NOMO-1 treated with dmso at 0.1 percent for 144 hours (cell line): ENCODE data around the gene TRAM2.

Experiments used
- DNase-seq: peaks from one replicate; lab custom pipeline; 2025; ENCODE audit not compliant: unreplicated experiment; lab: John Stamatoyannopoulos, UW

Gene TRAM2

DNA sequence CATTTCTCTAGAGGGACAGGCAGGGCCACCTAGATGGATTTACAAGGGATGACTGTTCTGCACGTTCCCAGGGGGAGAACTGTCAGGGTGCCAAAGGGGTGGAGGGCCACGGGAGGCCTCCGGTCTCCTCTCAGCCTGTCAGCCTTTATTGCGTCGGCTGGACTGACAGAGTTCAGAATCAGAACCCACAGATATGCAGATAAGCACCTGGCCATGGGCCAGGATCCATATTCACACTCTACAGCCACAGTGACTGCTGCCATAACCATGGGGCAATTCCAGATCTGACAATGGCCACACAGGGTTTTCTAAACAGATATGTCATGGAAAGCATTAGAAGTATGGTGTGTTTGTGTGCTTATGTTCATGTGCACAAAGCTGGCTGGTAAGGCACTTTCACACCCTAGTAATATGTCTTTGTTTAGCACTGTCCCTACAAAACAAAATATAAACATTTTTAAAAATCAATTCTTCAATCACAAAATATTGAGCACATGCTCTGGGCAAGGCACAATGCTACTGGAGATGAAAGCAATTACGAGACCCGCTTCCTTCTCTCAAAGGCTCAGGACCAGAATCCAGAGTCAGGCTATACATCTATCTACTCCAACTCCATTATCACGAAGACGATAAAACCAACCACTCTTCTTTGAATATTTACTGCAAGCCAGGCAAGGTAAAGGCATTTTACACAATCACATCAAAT lies 29.1 kb downstream of the TRAM2 start:
- DNase-seq = no peak

DNA sequence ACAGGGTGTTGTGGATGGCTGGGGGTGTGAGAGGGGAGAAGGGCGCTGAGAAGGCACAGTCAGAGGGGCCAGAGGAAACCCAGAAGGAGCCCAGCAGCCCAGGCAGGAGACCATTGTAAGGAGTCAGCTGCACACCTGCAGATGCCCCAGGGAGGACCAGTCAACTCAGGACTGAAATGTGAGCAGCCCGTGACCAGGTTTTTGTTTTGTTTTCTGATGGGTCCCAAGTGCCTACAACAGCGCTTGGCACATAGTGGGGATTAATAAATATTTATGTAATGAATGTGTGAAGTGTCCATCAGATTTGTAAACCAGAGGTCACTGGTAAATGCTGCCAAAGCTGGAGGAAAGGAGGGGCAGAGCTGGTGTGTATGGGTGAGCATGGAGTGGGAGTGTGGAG lies 30.2 kb downstream of the TRAM2 start:
- DNase-seq = no peak

DNA sequence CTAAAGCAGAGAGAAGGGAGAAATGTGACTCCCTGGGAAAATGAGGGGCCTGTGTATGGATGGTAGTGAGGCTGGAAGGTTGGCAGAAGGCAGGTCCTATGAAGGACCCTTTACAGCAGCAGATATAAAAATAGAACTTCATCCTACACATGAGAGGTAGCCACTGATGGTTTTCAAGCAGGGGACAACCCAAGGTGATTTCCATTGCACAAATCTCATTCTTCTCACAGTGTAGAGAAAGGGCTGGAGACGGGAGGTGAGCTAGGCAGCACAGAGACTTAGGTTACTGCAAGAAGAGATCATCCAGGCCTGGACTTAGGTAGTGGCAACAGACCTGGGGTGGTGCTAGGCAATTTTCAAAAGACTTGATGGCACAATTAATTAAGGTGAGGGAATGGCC lies 30.7 kb downstream of the TRAM2 start:
- no peak for DNase-seq

DNA sequence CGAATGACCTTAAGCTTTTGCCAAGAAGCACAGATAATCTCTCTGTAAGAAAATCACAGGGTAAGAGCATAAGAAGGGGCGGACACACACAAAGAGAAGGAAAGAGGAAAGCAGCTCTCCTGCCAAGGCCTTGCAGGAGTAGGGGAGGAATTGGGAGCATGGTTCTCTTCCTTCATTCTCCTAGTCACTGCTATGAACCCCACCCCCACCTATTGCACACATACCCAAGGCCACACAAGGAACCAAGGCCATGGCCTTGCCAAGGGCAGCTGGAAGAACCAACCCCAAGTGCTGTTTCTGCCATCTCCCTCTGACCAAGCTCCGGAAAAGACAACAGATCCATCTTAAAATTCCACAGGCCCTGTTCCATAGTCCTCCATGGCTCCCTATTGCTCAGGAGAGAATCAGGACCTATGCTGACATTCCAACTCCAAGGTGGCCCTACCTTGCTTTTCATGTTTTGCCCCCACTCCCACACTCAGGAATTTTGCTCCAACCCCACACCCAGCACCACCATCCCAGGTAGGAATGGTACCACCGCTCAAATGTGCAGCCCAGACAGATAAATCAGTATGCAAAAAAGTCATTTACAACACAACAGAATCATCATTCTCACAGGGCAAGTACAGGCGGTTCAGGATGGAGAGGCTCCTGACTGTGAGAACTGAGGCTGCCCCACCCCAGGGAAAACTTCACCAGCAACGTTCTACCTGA lies 31.3 kb downstream of the TRAM2 start:
- no peak for DNase-seq

DNA sequence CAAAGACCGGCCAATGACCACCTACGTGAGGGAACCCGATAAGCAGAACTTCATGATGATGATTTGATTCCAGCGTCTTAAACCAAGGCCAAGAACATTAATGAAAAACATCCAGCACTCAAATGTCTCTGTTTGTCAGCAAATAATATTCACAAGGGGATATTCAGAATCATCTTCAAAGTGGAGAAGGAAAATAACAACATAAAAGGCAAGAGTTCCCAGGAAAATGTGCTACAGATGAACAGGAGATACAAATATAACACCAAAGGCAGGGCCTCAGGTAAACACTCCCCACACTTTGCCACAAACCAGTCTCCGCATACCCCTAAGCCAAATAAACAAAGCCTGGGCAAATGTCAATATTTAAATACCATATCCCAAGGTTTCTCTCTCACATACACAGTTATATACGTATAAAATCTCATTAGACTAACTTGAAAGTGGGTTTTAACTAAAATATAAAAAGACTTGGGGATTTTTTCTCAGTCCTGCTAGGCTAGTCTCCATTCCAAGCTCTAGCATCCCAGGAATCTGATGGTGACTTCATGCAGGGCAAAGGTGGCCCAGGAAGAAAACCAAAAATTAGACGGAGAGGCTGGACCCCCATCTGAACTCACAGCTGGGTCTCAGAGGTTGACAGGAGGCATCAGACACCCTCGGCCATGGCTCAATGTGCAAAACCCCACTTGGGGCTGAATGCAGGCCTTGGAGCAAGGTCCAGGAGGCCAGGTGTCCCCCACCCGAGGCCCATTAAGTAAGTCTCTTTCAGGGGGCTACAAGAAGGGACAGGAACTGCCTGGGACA lies 32.1 kb downstream of the TRAM2 start:
- DNase-seq = no peak

DNA sequence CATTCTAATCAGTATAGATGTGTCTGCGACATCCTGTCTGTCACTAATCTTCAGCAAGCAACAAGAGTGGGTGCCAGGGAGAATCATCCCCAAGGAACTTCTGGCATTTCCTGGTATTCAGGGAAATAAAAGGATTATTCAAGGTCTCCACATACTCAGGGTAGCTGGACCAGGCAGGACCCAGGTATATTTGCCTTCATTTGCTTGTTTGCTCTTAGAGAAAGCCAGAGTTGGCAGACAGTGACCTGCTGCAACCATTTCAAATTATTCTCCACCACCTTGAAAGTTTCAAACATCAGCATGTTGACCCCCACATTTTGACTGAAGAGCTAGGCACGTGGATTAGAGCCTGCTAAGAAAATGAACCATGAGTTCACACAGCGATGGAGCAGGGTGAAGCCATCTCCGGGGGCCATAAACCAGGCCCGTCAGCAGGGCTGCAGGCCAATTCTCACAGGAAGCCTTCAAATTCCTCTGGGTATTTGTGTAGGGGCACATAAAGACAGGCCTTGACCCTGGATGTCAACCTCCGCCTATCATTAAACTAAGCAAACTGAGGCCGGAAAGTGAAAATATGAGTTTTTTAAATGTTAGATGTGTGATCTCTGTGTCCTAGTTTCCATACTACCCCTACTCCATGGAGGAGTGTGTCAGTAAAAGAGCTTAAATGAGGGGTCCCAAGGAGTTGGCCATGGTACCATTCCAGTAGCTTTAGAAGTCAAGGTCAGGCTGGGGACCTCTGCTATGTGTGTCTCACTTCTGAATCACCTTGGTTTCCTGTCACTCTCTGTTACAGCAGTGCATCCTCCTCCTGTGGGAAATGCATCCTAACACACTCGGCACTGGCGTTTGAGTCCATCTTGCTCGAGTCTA lies 32.9 kb downstream of the TRAM2 start:
- DNase-seq = no peak

DNA sequence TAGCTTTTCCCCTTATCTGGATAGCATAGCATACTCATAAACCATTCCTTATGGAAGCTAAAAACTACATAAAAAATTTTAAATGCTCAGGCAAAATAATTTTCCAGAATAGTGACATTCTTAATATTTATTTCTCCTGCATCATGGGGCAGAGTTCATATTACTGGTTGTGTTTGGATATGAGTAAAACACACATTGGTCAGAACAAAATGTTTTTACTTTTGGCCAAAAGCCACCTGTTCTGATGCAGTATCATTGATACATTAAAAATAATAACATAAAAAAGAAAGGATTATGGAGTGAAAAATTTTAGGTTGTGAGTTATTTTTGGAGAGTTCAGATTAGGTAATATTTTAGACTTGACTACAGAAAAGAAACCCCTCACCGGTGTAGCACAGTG lies 33.6 kb downstream of the TRAM2 start:
- no peak for DNase-seq

DNA sequence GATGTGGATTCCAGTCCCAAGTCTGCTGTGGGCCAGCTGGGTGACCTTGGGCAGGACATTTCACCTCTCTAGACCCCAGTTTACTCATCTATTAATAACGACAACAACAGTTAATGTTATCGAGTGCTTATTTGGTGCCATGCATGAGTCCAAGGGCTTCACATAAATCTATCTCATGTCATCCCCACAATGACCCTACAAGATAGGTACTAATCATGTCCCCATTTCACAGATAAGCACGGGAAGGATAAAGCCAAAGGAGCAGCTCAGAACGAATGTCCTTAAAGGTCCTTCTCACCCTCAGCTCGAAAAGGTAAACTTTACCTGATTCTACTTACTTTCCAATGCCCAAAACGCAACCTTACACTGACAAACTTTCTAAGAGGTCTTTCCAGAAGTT lies 35.7 kb downstream of the TRAM2 start:
- DNase-seq = no peak

DNA sequence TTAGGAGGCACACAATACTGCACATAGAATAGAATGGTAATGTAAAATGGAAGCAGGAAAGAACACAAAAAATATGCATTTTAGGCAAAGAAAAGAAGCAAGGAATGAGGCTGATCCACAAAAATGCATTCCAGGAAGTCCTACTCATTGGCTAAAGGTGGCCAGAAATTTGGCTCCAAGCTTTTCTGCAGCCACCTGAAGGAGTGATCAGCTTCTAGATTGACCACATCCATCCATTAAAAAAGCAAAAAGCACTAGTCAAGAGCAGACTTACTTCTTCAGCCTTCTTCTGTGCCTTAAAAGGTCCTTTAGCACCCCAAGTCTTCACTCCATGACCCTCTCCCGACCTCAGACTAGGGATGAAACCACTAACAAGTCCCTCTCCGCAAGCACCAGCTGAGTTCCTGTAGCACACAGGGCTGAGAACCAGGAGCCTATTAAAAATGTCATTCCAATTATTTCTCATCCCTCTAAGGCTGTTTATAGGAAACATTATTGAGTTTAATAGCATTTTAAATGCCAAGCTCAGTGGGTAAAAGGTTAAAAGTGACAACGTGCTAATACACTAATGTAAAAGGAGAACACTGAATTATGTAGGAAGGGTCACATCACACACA lies 36.5 kb downstream of the TRAM2 start:
- no peak for DNase-seq

DNA sequence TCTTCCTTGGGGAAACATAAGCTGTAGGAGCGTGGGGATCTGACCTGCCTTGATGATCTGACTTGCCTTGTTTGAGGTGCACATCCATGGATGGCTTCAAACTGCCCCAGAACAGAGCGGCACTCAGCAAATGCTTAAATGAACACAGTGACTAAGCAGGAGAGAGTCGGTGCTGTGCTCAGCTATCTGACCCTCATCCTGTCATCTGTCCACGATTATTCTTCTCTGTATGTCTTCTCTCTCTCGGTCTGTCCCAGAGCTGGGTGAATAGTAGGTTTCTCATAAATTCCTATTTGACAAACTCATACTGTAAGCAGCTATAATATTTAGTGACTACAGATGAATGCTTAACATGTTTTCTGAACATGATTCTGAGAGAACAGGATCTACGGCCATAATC lies 37.3 kb downstream of the TRAM2 start:
- DNase-seq = no peak

DNA sequence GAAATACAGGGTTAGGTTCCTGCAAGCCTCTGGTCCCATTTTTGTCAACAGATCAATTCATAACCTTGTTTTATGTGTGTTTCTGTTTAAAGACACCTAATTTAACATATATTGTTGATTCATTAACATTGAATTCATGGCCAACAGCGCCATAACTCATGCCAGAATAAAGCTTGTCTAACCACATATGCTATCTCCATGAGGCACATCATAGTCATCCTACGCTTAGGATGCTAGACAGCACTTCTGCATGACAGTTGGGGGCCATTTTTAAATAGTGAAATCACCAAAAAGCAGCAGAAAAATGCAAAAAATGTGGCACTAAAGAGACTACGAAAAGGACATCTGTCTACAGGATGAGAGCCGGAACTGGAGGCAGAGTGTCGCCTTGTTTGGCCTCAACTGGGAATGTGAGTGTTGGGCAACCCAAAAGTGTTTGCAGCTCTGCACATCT lies 37.9 kb downstream of the TRAM2 start:
- DNase-seq = no peak

DNA sequence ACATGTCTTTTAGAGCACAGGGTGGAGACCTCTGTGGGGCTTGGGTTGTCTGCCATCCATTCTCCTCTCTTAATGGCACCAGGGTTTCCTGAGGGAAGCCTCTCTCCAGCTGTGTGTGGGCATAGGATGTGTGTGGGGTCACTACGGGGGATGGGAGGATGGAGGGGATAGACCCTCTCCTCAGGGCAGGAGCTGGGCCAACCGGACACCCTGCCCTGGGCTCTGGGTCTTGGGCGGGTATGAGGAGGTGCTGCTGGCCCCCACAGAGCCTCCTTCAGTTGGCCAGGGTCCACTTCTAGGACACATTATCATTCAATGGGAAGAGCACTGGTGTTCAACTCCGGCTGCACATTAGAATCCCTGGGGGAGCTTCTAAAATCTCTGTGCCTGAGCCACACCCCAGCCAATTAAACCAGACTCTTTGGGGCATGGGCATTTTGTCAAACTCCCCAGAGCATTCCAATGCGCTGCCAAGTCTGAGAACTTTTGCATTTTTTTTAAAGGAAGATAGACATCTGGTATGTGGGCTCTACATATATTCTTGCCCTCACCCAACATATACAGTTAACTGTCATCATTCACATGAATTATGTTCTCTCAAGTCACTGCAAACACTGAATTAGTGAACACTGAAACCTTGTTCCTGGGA lies 38.5 kb downstream of the TRAM2 start:
- no peak for DNase-seq

DNA sequence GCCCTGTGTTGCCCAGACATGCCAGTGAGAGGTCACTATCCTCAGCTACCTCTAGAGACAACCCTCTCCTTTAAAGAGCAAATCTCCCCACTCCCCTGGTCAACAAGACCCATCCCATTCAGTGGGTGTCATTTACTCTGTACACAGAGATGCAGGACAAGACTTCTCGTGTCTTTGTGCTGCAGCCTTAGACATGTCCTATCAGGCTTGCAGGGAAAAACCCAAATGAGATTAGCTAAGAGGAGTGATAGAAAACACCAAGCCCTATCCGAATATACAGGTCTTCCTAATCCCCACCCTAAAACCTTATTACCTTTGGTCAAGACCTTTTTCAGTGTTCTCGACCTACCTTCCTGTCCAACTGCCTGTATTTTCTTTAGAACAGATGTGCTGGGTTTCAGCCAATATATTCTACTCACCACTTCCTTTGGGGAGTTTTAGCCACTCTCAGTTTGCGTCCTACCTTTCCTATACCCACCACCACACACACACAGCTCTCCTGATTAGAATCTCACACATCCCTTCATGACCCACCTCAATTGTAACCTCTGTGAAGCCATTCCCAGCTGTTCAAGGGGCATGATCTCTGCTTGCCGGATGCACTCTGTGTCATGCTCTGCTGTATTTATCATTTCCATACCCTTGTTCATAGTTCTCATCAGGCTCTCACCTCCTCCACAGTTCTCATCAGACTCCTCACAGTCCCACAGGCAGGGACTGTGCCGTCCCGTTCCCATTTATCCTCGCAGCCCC lies 39.7 kb downstream of the TRAM2 start:
- no peak for DNase-seq

DNA sequence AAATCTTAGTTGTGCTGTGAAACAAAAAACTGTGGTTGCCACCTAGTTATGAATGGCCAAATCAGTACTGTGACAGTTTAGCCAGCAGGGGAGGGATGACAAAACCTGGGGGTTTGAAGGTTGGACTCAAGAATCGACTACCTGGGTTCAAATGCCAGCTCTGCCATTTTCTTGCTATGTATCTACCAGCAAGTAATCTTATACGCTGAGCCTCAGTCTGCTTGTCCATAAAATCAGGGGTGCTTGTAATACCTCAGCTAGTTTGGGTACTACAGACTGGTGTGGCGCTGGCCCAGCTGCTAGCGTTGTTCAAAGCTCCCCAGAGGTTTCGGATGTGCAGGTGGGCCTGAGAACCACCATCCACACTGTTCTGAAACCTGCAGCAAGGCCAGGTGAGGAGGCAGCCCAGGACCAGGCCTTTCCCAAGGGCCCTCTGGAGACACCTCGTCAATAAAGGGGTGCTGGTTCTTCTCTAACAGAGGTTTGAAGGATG lies 40.4 kb downstream of the TRAM2 start:
- no peak for DNase-seq

DNA sequence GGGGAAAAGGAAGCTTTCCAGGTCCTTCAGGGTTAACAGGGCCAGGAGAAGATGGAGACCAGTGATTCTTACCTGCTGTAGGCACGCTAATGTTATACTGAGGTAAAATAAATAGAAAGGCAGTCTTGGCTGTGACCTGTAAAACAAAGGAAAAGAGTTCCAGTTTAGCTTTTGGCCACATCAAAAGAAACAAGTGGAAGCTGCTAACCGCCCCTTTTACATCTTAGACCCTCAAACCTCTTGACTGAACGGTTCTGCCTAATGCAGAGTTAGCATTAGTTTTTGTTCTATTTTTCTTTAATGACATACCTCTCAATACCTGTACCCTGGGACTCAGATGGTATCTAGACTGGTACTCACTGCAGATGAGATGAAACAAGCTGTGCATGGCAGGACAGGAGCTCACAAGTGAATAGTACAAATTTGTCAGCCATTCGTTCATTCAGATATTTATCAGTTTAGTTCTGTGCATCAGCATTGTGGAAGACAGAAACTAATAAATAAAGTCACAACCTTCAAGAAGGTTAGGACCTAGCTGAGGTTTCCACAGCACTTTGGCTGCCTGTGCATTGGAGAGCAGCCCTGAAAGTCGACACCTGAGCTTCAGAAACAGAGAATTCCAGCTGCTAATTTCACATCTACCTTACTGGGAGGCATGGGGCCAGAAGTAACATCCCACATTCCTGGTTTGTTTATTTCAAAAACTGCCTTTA lies 41.0 kb downstream of the TRAM2 start:
- no peak for DNase-seq

DNA sequence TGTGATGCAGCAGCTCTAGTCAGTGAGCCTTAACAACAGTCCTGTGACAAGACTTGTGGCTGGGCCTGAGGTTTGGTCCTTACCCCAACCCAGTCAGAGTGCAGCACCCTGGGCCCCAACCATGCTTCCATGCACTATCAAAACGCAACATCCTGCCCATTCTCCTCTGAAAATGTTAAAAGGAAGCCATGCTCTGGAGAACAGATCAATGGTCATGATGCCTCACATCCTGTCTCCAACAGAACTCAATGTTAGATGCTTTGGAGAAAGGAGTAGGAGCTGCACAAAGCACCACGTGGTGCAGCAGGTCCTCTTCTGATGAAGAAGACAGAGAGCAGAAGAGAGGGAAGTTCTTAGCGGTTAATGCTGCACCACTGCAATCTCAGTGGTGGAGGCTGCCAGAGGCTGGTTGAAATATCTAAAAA lies 41.9 kb downstream of the TRAM2 start:
- DNase-seq = no peak

DNA sequence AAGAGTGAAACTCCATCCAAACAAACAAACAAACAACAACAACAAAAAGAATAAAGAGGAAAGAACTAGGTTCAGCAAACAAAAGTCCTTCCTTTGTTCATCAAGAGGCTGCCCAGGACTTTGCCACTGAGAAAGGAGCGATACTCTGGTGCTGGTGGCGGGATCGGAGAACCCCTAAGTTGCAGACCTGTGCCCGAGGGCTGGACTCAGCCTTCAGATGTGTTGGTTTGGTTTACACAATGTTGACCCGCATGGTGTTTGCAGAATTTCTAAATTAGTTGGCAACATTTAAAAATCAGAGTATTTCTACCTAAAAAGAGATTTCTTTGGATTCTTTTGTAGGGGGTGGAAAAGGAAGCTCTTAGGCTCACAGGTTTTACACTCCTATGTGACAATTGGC lies 42.5 kb downstream of the TRAM2 start:
- DNase-seq = no peak

DNA sequence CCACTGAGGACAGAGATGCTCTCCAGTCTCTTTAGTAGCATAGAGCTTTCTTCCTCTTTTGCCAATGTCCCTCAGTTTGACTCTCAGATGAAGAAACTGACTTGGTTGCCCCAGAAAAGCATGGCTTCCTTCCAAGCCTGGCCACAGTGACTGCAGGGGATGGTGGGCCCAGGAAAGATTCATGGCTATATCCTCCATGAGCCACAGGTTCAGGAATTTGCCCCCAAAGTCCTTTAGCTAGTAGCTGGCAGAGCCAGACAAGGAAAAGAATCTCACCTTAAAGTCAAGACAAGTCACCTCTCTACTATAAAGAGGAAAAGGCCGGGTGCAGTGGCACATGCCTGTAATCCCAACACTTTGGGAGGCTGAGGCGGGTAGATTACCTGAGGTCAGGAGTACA lies 43.4 kb downstream of the TRAM2 start:
- DNase-seq = no peak

DNA sequence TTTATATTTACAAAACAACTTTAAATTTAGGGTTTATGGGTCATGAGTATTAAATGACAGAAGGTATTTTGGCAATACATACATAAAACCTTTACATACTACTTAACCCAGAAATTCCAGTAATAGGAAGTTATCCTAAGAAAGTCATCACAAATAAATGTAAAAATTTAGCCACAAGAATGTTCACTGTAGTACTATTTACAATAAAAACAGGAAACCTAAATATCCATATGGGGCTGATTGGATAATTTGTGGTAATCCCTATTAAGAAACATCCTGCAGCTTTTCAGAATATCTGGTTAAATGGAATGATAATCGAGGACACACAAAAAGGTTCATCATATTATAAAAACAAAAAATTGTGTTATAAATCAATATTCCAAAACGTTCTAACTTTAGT lies 44.4 kb downstream of the TRAM2 start:
- DNase-seq = no peak
